Nephron progenitor cell (in vitro differentiated cells): ENCODE measurements around the gene ZCCHC2.

Experiments
- DNase-seq: peaks from one replicate; pipeline ENCODE4 v3.0.0; 2021
- H3K27ac Mint-ChIP-seq: 2 replicates; pipeline ENCODE4 v1.8.0; 2021; ENCODE audit warnings: mild to moderate bottlenecking, moderate library complexity, mixed read lengths
- H3K27me3 Mint-ChIP-seq: 2 replicates; pipeline ENCODE4 v1.8.0; 2021; ENCODE audit warnings: mild to moderate bottlenecking, low read depth, mixed read lengths; ENCODE audit not compliant: poor library complexity
- H3K36me3 Mint-ChIP-seq: 2 replicates; pipeline ENCODE4 v1.8.0; 2021; ENCODE audit warnings: low read depth, mixed read lengths
- H3K4me1 Mint-ChIP-seq: 2 replicates; pipeline ENCODE4 v1.8.0; 2021; ENCODE audit warnings: mixed read lengths
- H3K4me3 Mint-ChIP-seq: 2 replicates; pipeline ENCODE4 v1.8.0; 2021; ENCODE audit warnings: mild to moderate bottlenecking, moderate library complexity, mixed read lengths
- H3K9me3 Mint-ChIP-seq: 2 replicates; pipeline ENCODE4 v1.8.0; 2021; ENCODE audit warnings: mild to moderate bottlenecking, moderate library complexity, mixed read lengths
- TF ChIP-seq, protein P1 (sequence below): fragments of 200-600 bp; sonication (generic); IDR thresholded peaks from 2 replicates; pipeline ENCODE4 v1.5.0; 2021; ENCODE audit warnings: antibody characterized with exemption

Gene ZCCHC2

DNA sequence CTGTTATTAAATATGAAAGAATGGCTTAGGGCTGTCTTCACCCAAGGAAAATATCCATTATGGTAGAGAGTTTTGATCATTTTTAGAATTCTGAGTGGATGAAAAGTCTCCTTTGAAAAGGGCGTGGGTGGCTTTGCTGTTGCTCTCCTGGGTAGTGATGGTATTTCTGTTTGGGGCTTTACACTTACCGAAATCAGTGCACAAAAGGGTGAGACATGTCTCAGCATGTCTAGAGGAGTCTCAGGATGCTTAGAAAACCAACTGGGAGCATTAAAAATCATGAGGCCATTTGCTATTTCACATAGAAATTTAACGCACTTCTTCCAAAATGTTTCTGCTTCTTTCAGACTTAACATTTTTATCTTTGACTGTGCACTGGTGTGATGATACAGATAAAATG, 49.6 kb downstream of the ZCCHC2 start:
- Mint-ChIP-seq H3K9me3 (peaks cover 16% of the 10 kb centered on the region), H3K36me3 (peaks cover 83% of the 10 kb centered on the region), H3K4me1 (peaks cover 35% of the 10 kb centered on the region), H3K27ac (peak overlapping the region; percentile 30), H3K27me3 (no peaks in the 10 kb centered on the region), H3K4me3 (no peak overlapping the region)
- DNase-seq, result no peak
- TF ChIP-seq, protein P1, sequence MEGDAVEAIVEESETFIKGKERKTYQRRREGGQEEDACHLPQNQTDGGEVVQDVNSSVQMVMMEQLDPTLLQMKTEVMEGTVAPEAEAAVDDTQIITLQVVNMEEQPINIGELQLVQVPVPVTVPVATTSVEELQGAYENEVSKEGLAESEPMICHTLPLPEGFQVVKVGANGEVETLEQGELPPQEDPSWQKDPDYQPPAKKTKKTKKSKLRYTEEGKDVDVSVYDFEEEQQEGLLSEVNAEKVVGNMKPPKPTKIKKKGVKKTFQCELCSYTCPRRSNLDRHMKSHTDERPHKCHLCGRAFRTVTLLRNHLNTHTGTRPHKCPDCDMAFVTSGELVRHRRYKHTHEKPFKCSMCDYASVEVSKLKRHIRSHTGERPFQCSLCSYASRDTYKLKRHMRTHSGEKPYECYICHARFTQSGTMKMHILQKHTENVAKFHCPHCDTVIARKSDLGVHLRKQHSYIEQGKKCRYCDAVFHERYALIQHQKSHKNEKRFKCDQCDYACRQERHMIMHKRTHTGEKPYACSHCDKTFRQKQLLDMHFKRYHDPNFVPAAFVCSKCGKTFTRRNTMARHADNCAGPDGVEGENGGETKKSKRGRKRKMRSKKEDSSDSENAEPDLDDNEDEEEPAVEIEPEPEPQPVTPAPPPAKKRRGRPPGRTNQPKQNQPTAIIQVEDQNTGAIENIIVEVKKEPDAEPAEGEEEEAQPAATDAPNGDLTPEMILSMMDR, result no peak

DNA sequence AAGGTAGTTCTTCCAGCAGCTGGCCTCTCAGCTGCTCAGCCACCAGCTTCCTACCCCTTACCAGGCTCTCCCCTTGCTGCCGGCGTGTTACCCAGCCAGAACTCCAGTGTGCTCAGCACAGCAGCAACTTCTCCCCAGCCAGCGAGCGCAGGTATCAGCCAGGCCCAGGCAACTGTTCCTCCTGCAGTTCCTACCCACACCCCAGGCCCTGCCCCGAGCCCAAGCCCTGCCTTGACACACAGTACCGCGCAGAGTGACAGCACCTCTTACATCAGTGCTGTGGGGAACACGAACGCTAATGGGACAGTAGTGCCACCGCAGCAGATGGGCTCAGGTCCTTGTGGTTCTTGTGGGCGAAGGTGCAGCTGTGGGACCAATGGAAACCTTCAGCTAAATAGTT, 52.0 kb downstream of the ZCCHC2 start:
- peaks cover 40% of the 10 kb centered on the region for H3K4me1 Mint-ChIP-seq

DNA sequence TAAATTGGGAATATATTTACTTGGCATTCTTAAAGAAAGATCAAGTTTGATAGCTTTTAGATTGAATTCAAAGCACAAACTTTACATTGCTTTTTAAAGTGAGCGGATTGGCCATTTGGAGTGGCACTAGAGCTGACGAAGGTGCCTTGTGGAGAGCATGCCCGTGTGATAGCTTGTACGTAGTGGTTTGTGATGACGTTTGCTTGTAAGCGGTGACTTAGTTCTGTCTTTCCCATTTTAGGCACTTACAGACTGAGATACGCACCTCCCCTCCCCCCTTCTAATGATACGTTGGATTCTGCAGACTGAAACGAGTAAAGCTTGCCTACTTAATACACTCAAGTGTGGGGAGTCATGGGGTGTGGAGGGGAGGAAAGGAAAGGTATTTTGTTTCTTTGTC, 53.4 kb downstream of the ZCCHC2 start:
- Mint-ChIP-seq H3K36me3 (peaks cover 69% of the 10 kb centered on the region), H3K27ac (no peak overlapping the region), H3K4me3 (no peak overlapping the region), H3K9me3 (peaks cover 6% of the 10 kb centered on the region), H3K27me3 (no peaks in the 10 kb centered on the region), H3K4me1 (peaks cover 40% of the 10 kb centered on the region)
- TF ChIP-seq, protein P1, result no peak
- DNase-seq, result no peak

More for the DNA sequence above, 52.0 kb downstream of the ZCCHC2 start:
- no peak for DNase-seq
- H3K4me3 Mint-ChIP-seq, result no peak overlapping the region
- no peaks in the 10 kb centered on the region for H3K27me3 Mint-ChIP-seq
- no peak overlapping the region for H3K27ac Mint-ChIP-seq
- H3K36me3 Mint-ChIP-seq, result peaks cover 78% of the 10 kb centered on the region
- peaks cover 16% of the 10 kb centered on the region for H3K9me3 Mint-ChIP-seq
- TF ChIP-seq, protein P1, result no peak

DNA sequence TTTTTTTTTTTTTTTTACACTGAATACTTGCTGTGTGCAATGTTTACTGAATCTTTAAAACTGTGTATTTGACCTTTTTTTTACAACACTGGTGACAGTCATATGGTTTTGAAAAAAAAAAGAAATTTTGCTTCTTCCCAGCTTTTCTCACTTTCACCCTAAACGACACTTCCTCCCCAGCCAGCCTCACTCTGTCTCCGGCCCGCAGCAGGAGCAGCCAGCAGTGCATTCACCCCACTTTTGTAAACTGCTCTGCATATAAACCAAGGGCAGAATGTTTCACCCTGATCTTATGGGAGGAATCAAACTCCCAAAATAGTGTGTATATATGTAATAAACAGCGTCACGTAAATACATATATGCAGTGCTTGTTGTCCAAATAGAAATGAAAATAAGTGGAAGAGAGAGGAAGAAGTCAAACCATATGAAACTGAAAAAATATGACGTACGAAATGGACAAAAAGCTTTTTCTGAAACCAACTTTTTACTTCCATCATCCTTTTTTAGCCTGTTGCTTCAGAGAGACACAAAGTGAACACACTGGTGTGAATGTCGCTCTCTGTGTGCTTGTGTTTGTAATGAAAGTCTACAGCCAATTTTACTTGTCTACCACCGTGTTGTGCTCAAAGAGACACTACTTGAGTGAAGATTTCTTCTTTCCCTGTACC, 54.2 kb downstream of the ZCCHC2 start:
- Mint-ChIP-seq H3K4me3 (no peak overlapping the region), H3K27ac (peak overlapping the region; percentile 5), H3K9me3 (peaks cover 8% of the 10 kb centered on the region), H3K36me3 (peaks cover 66% of the 10 kb centered on the region), H3K27me3 (no peaks in the 10 kb centered on the region), H3K4me1 (peaks cover 40% of the 10 kb centered on the region)
- no peak for DNase-seq
- TF ChIP-seq, protein P1, result no peak

DNA sequence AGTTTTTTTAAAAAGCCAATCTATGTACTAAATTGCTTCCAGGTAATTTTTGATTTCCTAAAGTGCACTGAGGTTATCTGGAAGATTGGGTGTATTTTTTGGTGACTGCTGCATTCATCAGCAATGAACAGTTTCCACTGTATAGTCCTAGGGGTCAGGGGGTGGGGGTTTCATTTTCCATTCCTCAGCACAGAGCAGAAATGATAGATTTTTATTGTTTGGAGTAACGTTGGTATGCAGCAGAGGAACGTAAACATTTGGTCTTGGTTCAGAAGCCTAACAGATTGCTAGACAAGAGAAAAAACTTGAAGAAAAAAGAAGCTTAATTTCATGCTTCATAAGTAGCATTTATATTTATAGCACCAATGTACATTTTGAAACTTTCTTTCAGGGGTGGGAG, 54.9 kb downstream of the ZCCHC2 start:
- TF ChIP-seq, protein P1, result no peak
- H3K4me3 Mint-ChIP-seq, result no peak overlapping the region
- DNase-seq, result no peak
- peaks cover 40% of the 10 kb centered on the region for H3K4me1 Mint-ChIP-seq
- H3K27me3 Mint-ChIP-seq, result no peaks in the 10 kb centered on the region
- H3K27ac Mint-ChIP-seq, result no peak overlapping the region
- H3K36me3 Mint-ChIP-seq, result peaks cover 60% of the 10 kb centered on the region
- H3K9me3 Mint-ChIP-seq, result peaks cover 10% of the 10 kb centered on the region

DNA sequence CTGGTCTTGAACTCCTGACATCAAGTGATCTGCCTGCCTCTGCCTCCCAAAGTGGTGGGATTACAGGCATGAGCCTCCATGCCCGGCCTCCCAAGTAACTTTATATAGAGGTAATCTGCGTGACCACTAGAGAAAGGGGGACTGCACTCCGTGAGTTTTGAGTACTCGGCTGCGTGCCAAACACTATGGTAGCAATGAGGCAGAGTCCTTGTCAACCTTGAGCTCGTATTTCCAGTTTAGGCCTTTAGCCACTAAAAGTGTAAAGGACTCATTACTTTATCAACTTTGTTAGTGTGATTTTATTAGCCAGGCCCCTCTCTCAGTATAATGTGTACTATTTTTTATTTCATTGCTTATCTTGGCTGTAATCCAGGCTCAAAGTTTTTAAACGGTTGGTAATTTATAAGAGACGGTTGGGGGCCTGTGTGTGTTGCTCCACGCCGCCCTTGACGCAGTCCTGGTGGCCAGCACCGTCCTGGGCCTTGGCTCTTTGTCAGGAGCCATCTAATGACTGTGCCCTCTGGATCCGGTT, 56.2 kb downstream of the ZCCHC2 start:
- Mint-ChIP-seq H3K9me3 (peaks cover 10% of the 10 kb centered on the region), H3K4me1 (peaks cover 44% of the 10 kb centered on the region), H3K27me3 (peaks cover 3% of the 10 kb centered on the region), H3K36me3 (peaks cover 53% of the 10 kb centered on the region), H3K27ac (no peak overlapping the region), H3K4me3 (no peak overlapping the region)
- no peak for DNase-seq
- TF ChIP-seq, protein P1, result no peak
